Forelimb muscle (tissue), 1 donor: ENCODE results near the gene CAPN5. TPM values are rescaled to one million over a fixed set of nuclear protein-coding genes. Genes with fewer than 3 reads are reported as not detected.

ENCODE experiments used
- DNase-seq: peaks from one replicate; pipeline ENCODE4 v3.0.0-alpha.2; 2013; ENCODE audit warnings: low read depth
- polyA plus RNA-seq: library from polyadenylated mRNA; unstranded; fragments of 120-200 nt; gene quantifications from one replicate; pipeline ENCODE4 v1.2.1, GENCODE V29; 2013; ENCODE audit not compliant: insufficient read length

Gene CAPN5
- polyA plus RNA-seq, 1 donor = 10.5 TPM

GRCh38 chr11:77117492-77117891, 50.7 kb downstream of the CAPN5 start:
- DNase-seq = no peak

DNA sequence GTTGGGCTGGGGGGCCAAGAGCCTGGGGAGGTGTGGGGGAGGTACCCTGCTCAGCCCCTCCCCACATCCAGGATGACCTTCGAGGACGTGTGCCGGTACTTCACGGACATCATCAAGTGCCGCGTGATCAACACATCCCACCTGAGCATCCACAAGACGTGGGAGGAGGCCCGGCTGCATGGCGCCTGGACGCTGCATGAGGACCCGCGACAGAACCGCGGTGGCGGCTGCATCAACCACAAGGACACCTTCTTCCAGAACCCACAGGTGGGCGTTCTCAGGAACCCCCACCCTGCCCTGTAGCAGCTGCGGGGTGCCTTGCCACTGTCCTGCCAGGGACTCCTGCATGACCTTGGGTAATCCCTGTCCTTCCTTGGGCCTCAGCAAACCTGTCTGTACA, 51.3 kb downstream of the CAPN5 start:
- no peak for DNase-seq

DNA sequence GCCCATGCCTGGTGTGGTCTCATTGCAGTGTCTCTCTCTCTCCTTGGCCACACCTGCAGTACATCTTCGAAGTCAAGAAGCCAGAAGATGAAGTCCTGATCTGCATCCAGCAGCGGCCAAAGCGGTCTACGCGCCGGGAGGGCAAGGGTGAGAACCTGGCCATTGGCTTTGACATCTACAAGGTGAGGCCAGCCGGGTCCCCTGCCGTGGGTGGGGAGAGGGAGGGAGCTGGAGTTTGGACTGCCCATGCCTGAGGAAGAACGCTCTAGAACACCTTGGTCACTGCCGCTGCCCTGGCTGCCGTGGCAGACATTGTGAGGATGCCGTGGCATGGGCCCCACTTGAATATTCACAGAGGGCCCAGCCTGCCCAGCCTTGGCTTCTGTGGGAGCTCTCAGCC, 52.2 kb downstream of the CAPN5 start:
- no peak for DNase-seq

GRCh38 chr11:77119531-77119936, 52.8 kb downstream of the CAPN5 start:
- no peak for DNase-seq

DNA sequence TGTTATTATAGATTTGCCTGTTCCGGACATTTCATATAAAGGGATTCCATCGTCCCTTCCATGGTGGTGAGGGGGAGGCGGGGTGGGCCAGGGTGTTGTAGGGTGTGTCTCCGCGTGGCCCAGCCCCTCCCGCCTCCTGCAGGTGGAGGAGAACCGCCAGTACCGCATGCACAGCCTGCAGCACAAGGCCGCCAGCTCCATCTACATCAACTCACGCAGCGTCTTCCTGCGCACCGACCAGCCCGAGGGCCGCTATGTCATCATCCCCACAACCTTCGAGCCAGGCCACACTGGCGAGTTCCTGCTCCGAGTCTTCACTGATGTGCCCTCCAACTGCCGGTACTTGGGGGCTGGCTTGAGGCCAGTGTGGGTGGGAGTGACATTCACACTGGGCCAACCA, 53.8 kb downstream of the CAPN5 start:
- no peak for DNase-seq

DNA sequence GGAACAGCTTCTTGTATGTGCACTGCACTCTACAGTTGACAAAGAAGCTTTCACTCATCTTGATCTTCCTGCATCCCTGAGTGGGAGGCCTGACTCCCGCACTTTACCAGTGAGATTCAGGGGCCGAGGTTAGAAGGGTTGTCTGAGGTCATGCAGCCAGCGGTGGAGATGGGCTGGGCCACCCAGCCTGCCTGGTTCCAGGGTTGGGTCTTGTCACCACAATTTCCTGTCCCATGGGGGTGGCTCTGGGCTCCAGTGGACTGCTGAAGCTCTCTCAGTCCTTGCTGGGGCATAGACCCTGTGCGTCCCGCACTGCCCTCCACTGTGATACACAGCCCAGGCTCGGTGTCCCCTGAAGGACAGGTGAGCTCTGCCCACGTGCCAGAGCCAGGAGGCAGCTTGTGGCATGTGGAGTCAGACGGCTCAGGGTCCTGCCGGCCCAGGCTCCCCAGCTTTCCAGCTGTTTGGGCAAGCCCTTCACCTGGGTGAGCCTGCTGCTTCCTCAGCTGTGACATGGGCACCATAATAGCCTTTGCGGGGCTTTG, 54.4 kb downstream of the CAPN5 start:
- DNase-seq = no peak

- DNase-seq = no peak
Observed at GRCh38 chr11:77121876-77122575, 55.3 kb downstream of the CAPN5 start.

DNA sequence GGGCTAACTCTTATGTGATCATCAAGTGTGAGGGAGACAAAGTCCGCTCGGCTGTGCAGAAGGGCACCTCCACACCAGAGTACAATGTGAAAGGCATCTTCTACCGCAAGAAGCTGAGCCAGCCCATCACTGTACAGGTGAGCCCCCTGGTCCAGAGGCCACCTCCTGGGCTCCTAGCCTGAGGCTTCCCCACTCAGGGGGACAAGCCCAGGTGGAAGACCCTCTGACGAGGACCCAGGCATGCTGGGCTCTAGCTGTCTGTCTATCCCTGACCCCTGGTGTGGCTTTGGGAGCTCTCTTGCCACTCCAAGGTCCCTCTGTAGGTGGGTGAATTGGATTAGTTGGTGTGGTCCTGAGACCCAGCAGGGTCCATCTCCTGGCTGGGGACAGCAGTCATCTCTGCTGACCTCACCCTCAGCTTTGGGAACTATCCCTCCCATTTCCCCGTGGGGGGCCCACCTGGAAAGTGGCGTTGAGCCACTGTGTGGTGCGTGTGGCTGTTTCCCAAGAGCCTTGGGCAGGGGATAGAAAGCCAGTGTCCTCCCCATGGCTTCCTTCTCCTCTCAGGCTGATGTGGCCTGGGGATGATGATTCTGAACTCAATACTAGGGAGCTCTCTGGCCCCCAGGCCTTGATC, 55.9 kb downstream of the CAPN5 start:
- DNase-seq = no peak

DNA sequence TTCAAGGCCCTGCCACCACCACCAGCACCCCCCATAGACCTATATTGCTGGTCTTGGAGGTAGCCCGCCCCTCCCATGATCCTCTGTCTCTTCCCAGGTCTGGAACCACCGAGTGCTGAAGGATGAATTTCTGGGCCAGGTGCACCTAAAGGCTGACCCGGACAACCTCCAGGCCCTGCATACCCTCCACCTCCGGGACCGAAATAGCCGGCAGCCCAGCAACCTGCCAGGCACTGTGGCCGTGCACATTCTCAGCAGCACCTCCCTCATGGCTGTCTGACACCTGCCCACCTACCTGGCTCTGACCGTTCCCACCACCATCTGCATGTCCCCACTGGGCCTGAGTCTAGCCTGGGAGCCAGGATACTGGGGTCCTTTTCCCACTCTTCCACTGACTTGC, 56.8 kb downstream of the CAPN5 start:
- DNase-seq = no peak

DNA sequence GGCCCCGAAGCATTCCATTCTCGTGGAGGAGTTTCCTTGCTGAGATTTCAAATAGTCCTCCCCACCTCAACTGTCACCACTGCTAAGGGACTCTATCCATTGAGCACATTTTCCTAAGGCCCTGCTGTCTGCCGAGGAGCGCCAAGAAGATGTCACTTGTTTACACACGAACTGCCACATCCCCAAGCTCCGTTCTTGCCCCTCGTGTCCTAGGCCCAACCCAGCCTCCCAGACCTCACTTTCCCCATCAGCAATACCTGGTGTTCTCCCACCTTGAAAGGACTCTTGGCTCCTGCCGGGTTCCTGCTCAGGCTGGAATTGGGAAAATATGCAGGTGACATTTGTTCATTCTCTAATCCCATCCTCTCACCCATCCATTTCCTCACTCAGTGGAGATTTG, 57.3 kb downstream of the CAPN5 start:
- no peak for DNase-seq

GRCh38 chr11:77124488-77124887, 57.7 kb downstream of the CAPN5 start:
- no peak for DNase-seq

DNA sequence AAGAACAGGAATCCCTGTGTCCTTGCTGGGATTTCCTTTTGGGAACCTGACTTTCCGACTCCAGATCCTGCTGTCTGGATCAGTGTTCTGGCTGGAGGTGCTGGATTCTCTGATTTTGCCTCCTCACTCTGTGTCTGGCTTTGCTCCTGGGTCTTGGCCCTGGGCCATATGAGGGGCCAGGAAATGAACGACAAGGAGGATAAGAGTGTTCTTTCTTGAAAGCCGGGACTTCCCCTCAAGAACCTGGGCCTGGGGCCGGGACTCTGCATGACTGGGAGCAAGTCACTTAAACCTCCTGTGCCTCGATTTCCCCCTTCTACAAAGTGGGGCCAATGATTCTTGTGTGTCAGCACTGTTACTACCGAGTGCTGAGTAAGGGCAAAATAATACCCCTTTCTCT, 58.4 kb downstream of the CAPN5 start:
- no peak for DNase-seq

DNA sequence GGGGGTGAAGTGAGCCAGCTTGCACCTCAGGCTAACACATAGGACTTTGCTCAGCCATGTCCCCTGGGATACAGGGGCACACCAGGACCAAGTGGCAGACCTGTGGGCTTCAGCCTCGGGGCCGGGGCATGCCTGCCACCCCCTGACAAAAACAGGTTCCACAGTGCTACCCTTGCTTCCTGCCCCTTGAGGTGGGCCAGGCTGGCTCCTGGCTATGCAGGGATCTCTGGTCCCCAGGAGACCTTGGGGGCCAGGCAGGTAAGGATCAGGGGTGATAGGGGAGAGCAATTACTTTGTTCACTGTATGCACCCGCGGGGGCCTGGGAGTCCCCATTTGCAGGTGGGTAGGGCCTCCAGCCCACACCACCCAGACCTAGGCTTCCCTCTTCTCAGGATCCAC, 58.9 kb downstream of the CAPN5 start:
- DNase-seq = no peak

DNA sequence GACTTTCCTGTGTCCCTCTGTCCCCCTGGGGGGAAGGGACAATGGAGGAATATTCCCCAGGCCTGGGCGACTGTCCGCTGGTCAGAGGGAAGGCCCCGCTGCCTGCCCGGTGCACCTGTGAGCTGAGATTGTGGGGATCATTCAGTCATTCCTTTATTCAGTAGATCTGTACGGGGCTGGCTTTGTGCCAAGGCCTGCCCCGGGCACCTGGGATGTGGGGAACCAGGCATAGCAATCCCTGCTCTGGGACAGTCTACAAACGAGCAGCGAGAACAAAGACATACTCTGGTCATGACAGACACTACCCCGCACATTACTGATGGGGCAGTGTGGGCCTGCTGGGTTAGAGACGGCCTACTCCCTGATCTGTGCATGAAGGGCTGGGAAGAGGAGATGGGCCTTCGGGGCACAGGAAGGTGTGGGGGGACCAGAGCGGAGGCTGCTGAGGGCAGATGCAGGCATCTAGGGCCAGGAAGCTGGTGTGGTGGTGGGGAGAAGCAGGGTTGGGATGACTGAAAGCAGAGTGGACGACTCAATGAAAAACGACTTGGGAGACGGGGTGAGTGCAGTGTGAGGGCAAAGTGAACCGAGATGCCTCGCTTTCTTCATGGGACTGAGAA, 59.5 kb downstream of the CAPN5 start:
- no peak for DNase-seq

- no peak for DNase-seq
Observed at GRCh38 chr11:77126861-77127234, 60.1 kb downstream of the CAPN5 start.

DNA sequence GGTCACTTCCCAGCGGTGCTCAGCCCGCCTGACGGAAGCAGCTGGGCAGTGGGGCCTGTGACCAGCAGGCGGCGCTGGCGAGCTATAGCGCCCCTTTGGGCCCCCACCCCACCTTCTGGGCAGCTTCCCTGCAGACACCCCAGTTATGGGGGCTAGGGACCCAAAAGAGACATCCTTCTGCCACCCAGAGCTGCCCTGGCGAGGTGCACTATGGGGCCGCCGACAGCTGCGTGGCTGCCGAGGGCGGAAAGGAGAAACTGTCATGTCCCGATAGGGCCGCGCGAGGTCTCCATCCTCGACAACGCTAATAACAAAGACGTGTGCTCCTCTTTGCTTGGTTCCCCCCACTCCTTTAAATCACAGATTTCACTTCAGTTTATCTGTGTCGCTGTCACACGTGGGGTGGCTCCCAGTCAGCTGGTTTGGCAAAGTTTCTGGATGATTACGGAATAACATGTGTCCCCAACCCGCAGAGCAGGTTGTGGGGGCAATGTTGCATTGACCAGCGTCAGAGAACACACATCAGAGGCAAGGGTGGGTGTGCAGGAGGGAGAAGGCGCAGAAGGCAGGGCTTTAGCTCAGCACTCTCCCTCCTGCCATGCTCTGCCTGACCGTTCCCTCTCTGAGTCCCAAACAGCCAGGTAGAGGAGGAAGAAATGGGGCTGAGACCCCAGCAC, 60.6 kb downstream of the CAPN5 start:
- no peak for DNase-seq

GRCh38 chr11:77127920-77128691, 61.3 kb downstream of the CAPN5 start, which contains the start of gene MYO7A:
Gene MYO7A, plus strand, starts transcription at chr11:77128246. Its CDS starts 2,389 bp downstream, at chr11:77130635.
- DNase-seq = no peak

GRCh38 chr11:77129069-77129841, 62.5 kb downstream of the CAPN5 start:
- DNase-seq = no peak

DNA sequence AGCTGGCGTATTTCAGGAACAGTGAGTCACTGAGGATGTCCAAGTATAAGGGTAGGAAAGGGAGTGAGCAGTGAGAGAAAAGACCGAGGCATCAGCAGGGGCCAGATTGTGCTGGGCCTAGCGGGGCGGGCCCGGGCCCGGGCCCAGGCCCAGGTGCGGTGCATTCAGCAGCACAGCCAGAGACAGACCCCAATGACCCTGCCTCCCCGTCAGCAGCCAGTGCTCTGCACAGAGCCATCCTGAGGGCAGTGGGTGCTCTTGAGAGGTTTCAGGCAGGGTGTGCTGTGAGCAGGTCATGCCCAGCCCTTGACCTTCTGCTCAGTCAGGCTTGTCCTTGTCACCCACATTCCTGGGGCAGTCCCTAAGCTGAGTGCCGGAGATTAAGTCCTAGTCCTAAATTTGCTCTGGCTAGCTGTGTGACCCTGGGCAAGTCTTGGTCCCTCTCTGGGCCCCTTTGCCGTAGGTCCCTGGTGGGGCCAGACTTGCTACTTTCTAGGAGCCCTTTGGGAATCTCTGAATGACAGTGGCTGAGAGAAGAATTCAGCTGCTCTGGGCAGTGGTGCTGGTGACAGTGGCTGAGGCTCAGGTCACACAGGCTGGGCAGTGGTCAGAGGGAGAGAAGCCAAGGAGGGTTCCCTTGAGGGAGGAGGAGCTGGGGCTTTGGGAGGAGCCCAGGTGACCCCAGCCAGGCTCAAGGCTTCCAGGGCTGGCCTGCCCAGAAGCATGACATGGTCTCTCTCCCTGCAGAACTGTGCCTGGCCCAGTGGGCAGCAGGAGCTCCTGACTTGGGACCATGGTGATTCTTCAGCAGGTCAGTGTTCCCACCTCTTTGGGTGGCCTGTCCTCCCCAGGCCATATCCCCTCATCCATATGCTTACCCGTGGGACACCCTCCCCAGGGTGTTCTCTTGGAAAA, 63.3 kb downstream of the CAPN5 start:
- no peak for DNase-seq
